NOMO-1 treated with dmso at 0.1 percent for 144 hours (cell line): ENCODE measurements around the gene ALOX12.
"Not testable (repeated sequence)": the region's sequence is repeated elsewhere in the genome, so short reads cannot be mapped to it uniquely, and the experiment has no call there.

Source experiments
- DNase-seq: peaks from one replicate; lab custom pipeline; 2025; ENCODE audit not compliant: unreplicated experiment; lab: John Stamatoyannopoulos, UW

Gene ALOX12

GRCh38 chr17:7043182-7043496 is 47.3 kb downstream of the ALOX12 start:
- DNase-seq, result no peak

GRCh38 chr17:7043497-7044198 is 47.8 kb downstream of the ALOX12 start, which contains the start of gene SLC16A11:
TSS of gene SLC16A11 (minus strand) at chr17:7044092. CDS start at chr17:7043513, 579 bp downstream.
- no peak for DNase-seq

- DNase-seq, result peak; percentile 31
Measured at GRCh38 chr17:7045492-7046126, 49.8 kb downstream of the ALOX12 start.

GRCh38 chr17:7046127-7046724 is 50.4 kb downstream of the ALOX12 start:
- no peak for DNase-seq

- peak; percentile 48 for DNase-seq
Measured at GRCh38 chr17:7046725-7047397, 51.0 kb downstream of the ALOX12 start.

GRCh38 chr17:7047566-7047965 is 51.7 kb downstream of the ALOX12 start:
- no peak for DNase-seq

GRCh38 chr17:7048968-7049367 is 53.1 kb downstream of the ALOX12 start:
- DNase-seq, result no peak

GRCh38 chr17:7050583-7050982 is 54.7 kb downstream of the ALOX12 start:
- DNase-seq, result not testable (repeated sequence)

GRCh38 chr17:7056386-7056785 is 60.5 kb downstream of the ALOX12 start:
- no peak for DNase-seq

GRCh38 chr17:7058831-7059447 is 63.1 kb downstream of the ALOX12 start:
- DNase-seq, result no peak
